GM12878 (cell line): ENCODE data around the gene AGAP2. TPM values are rescaled to one million over a fixed set of nuclear protein-coding genes. Genes with fewer than 3 reads are reported as not detected.

Experiments used
- ATAC-seq: fragments of 200-7000 bp; cut with Tn5 transposase; 3 replicates; pipeline ENCODE4 v1.9.1; 2020; ENCODE audit warnings: mild to moderate bottlenecking, moderate library complexity
- BruUV-seq: library from RNA; stranded (reverse); fragments of 400-500 nt; replicated peaks from 2 replicates; lab custom pipeline; 2021; lab: Mats Ljungman, UMichigan
- CTCF ChIA-PET: fragments of 300-600 bp; sonication (Branson Sonifier 250); formaldehyde crosslinking; extraction: SDS; loops from one replicate; lab custom pipeline; 2021; ENCODE audit warnings: inconsistent platforms; lab: Yijun Ruan, JAX
- POLR2A ChIA-PET: fragments of 350-600 bp; formaldehyde crosslinking; extraction: SDS; loops from one replicate; lab custom pipeline; 2021; ENCODE audit warnings: inconsistent platforms; lab: Charles Lee
- RAD21 ChIA-PET: fragments of 300-600 bp; sonication (Branson Sonifier 250); formaldehyde crosslinking; loops from one replicate; lab custom pipeline; 2023; ENCODE audit warnings: antibody characterized with exemption; ENCODE audit not compliant: unreplicated experiment; lab: Charles Lee
- SMC1A ChIA-PET: fragments of 300-600 bp; sonication (Branson Sonifier 250); formaldehyde crosslinking; loops from one replicate; lab custom pipeline; 2023; ENCODE audit not compliant: unreplicated experiment, uncharacterized antibody; lab: Charles Lee
- DNase-seq: peaks from one replicate; pipeline ENCODE4 v3.0.0-alpha.2; 2011; ENCODE audit warnings: low read depth, low spot score
- FAIRE-seq: peaks from 3 replicates; lab custom pipeline; 2011; peaks lifted over from hg19 to GRCh38; lab: Jason Lieb, UNC
- H2AFZ ChIP-seq: 2 replicates; pipeline ENCODE4 v1.6.0; 2011; ENCODE audit warnings: low read depth, low read length, control low read depth; ENCODE audit not compliant: control insufficient read depth
- H3K27ac ChIP-seq: 2 replicates; pipeline ENCODE4 v1.5.1; 2011; ENCODE audit warnings: control low read depth; ENCODE audit not compliant: control insufficient read depth, insufficient read depth
- H3K27me3 ChIP-seq, 2 experiments: replicated peaks in 1 of 2; 2 replicates each; pipeline versions ENCODE4 v1.6.0 to v1.6.1; 2011; ENCODE audit warnings: low read length in 1 of 2; ENCODE audit not compliant: control insufficient read depth in 2 of 2, insufficient read depth in 2 of 2
- H3K36me3 ChIP-seq, 2 experiments: 2 replicates each; pipeline ENCODE4 v1.5.1; 2011; ENCODE audit warnings: low read length in 1 of 2; ENCODE audit not compliant: control insufficient read depth in 2 of 2, insufficient read depth in 2 of 2
- H3K4me1 ChIP-seq: 2 replicates; pipeline ENCODE4 v1.6.1; 2011; ENCODE audit warnings: mild to moderate bottlenecking, low read length, moderate library complexity, mixed read lengths; ENCODE audit not compliant: control insufficient read depth, insufficient read depth
- H3K4me2 ChIP-seq: 2 replicates; pipeline ENCODE4 v1.6.0; 2011; ENCODE audit warnings: control low read depth; ENCODE audit not compliant: control insufficient read depth, insufficient read depth
- H3K4me3 ChIP-seq: fragments of 200-600 bp; sonication (generic); 2 replicates; pipeline ENCODE4 v1.5.1; 2016
- H3K79me2 ChIP-seq: 2 replicates; pipeline ENCODE4 v1.6.0; 2011; ENCODE audit warnings: low read length; ENCODE audit not compliant: control insufficient read depth, insufficient read depth
- H3K9ac ChIP-seq: 2 replicates; pipeline ENCODE4 v1.8.0; 2011; ENCODE audit warnings: low read length, control low read depth, mixed read lengths; ENCODE audit not compliant: control insufficient read depth, insufficient read depth
- H3K9me3 ChIP-seq: replicated peaks from 3 replicates; pipeline ENCODE4 v1.5.1; 2011; ENCODE audit warnings: mild to moderate bottlenecking, low read length; ENCODE audit not compliant: control insufficient read depth, insufficient read depth
- H4K20me1 ChIP-seq: 2 replicates; pipeline ENCODE4 v1.6.0; 2011; ENCODE audit not compliant: control insufficient read depth, insufficient read depth
- HDGF ChIP-seq: fragments of 450-650 bp; IDR thresholded peaks from 2 replicates; pipeline ENCODE4 v1.6.1; 2016; ENCODE audit warnings: antibody characterized with exemption
- IRF5 ChIP-seq: fragments of 450-650 bp; IDR thresholded peaks from 2 replicates; pipeline ENCODE4 v1.6.1; 2017; ENCODE audit warnings: borderline replicate concordance
- MTA2 ChIP-seq: fragments of 450-650 bp; IDR thresholded peaks from 2 replicates; pipeline ENCODE4 v1.6.1; 2016; ENCODE audit warnings: low read depth, mild to moderate bottlenecking, moderate library complexity
- MXI1 ChIP-seq: fragments of 150-350 bp; IDR thresholded peaks from 2 replicates; pipeline ENCODE4 v1.6.1; 2011; ENCODE audit warnings: low read depth, mild to moderate bottlenecking, inconsistent platforms, low read length, improper control_type of control experiment
- MYC ChIP-seq: IDR thresholded peaks from 2 replicates; pipeline ENCODE4 v1.6.1; 2011; ENCODE audit warnings: mild to moderate bottlenecking, low read length, moderate library complexity, inconsistent platforms; ENCODE audit not compliant: insufficient read depth, insufficient replicate concordance, insufficient read length, severe bottlenecking
- NR2C2 ChIP-seq: IDR thresholded peaks from 2 replicates; pipeline ENCODE4 v1.6.1; 2011; ENCODE audit warnings: borderline replicate concordance, low read depth; ENCODE audit not compliant: control insufficient read depth, insufficient read length
- PRDM15 ChIP-seq: fragments of 450-650 bp; formaldehyde crosslinking; IDR thresholded peaks from 2 replicates; pipeline ENCODE4 v1.4.0; 2020; ENCODE audit warnings: mild to moderate bottlenecking, moderate library complexity
- SIN3A ChIP-seq: IDR thresholded peaks from 2 replicates; pipeline ENCODE4 v1.6.1; 2012; ENCODE audit warnings: low read depth, low read length, improper control_type of control experiment
- SPI1 ChIP-seq: IDR thresholded peaks from 2 replicates; pipeline ENCODE4 v1.6.1; 2011; ENCODE audit warnings: low read depth, mild to moderate bottlenecking, low read length, moderate library complexity, borderline replicate concordance; ENCODE audit not compliant: insufficient read depth
- WGBS: methylation state at CpG from one replicate; pipeline ENCODE4 v1.1.6; 2016; ENCODE audit warnings: low lambda C conversion rate; ENCODE audit not compliant: insufficient replicate concordance, insufficient coverage; ENCODE audit errors: missing lambda C conversion rate; 5-methylcytosine and 5-hydroxymethylcytosine counted together
- in situ Hi-C: fragments of 300-500 bp; cut with MboI; formaldehyde crosslinking; loops from 9 replicates; pipeline ENCODE4 v1.14.3; 2018; ENCODE audit warnings: mixed read lengths
- intact Hi-C: fragments of 100-400 bp; cut with micrococcal nuclease; formaldehyde crosslinking; loops from one replicate; pipeline ENCODE4 v1.14.2; 2022; ENCODE audit not compliant: unreplicated experiment
- polyA plus RNA-seq, 11 experiments: library from polyadenylated mRNA; depleted of rRNA in 4 of 11; unstranded in 6 of 11; stranded (reverse) in 5 of 11; fragments of >200 nt; fragmentation: Nextera tagmentation in 4 of 11; fragmentation: Illumina TruSeq in 1 of 11; extraction: Ambion mirVana in 4 of 11; extraction: Trizol in 1 of 11; gene quantifications; 1 replicate in 1 of 11; 2 replicates in 10 of 11; pipeline versions ENCODE4 v1.2.1 to v1.2.3, GENCODE V29; 2011 to 2016; ENCODE audit warnings: inconsistent platforms in 2 of 11, missing spikeins in 2 of 11, low read depth in 1 of 11
- total RNA-seq, 4 experiments: library from RNA; depleted of rRNA in 3 of 4; stranded (reverse); fragments of >200 nt in 3 of 4; fragmentation: Illumina TruSeq in 1 of 4; extraction: Trizol in 1 of 4; gene quantifications; 2 replicates each; pipeline versions ENCODE4 v1.2.1 to v1.2.3, GENCODE V29; 2013 to 2021
- TF ChIP-seq, protein P1 (sequence below): IDR thresholded peaks from 2 replicates; pipeline ENCODE4 v1.6.1; 2012; ENCODE audit warnings: low read depth, low read length, improper control_type of control experiment
- TF ChIP-seq, protein P2 (sequence below): fragments of 450-650 bp; IDR thresholded peaks from 2 replicates; pipeline ENCODE4 v1.6.1; 2018; ENCODE audit warnings: mild to moderate bottlenecking, low read depth, moderate library complexity; ENCODE audit not compliant: partially characterized antibody
- TF ChIP-seq, protein P3 (sequence below): fragments of 450-650 bp; IDR thresholded peaks from 2 replicates; pipeline ENCODE4 v1.6.1; 2016; ENCODE audit warnings: mild to moderate bottlenecking

Gene AGAP2
- total and polyA plus RNA-seq, 10 of the 15 experiments (the other 5 are each of a cell fraction or from before 2014, with no cell fraction given), result 0.29 to 19.8 (median 11.0) TPM

- DNase-seq (no peak), ATAC-seq (no peak), FAIRE-seq (no peak)
- H3K9me3 ChIP-seq, result no peaks in the 10 kb centered on the region; the same call in 2 of the 3 replicates
- H3K79me2 ChIP-seq, result no peaks in the 10 kb centered on the region
- ChIA-PET SMC1A (interaction anchor here (0.7 kb wide), 1 partner anchor 282 kb away, joined by 3 read pairs; the partner anchor contains the start of gene ARHGAP9), RAD21 (no interaction called here), POLR2A (interaction anchor here (0.5 kb wide), 1 partner anchor 62 kb away, joined by 3 read pairs; no protein-coding TSS in a partner anchor), CTCF (interaction anchor here (0.6 to 0.9 kb wide), 3 partner anchors 14 to 195 kb away, joined by 3 to 4 read pairs (median 3); no protein-coding TSS in a partner anchor)
- no peak overlapping the region for H3K4me3 ChIP-seq
- peaks cover 11 to 23% of the 10 kb centered on the region in 2 experiments; a peak in 3 of 4 replicates for H3K27me3 ChIP-seq
- H3K9ac ChIP-seq, result no peak overlapping the region
- intact Hi-C loops, result no loop called here
- peaks cover 0 to 3% of the 10 kb centered on the region in 2 experiments; a peak in 2 of 4 replicates for H3K36me3 ChIP-seq
- H3K4me2 ChIP-seq, result no peak overlapping the region
- in situ Hi-C loops, result no loop called here
- H3K4me1 ChIP-seq, result peaks cover 22% of the 10 kb centered on the region
- H2AFZ ChIP-seq, result no peak overlapping the region
- BruUV-seq, result no TSS peak
- no peaks in the 10 kb centered on the region; the same call in 1 of the 2 replicates for H4K20me1 ChIP-seq
- 73% methylated on average over 2 of the region's 2 CpGs for WGBS
- no peak overlapping the region for H3K27ac ChIP-seq
- TF ChIP-seq MYC, result no peak
- no peak for TF ChIP-seq MTA2
- TF ChIP-seq PRDM15 (CRISPR knock-in tag), result no peak
- no peak for TF ChIP-seq SIN3A
- no peak for TF ChIP-seq IRF5
- TF ChIP-seq MXI1, result no peak
- TF ChIP-seq HDGF, result no peak
- TF ChIP-seq, protein P1, sequence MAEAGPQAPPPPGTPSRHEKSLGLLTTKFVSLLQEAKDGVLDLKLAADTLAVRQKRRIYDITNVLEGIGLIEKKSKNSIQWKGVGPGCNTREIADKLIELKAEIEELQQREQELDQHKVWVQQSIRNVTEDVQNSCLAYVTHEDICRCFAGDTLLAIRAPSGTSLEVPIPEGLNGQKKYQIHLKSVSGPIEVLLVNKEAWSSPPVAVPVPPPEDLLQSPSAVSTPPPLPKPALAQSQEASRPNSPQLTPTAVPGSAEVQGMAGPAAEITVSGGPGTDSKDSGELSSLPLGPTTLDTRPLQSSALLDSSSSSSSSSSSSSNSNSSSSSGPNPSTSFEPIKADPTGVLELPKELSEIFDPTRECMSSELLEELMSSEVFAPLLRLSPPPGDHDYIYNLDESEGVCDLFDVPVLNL, result no peak
- TF ChIP-seq SPI1, result no peak
- TF ChIP-seq, protein P2, sequence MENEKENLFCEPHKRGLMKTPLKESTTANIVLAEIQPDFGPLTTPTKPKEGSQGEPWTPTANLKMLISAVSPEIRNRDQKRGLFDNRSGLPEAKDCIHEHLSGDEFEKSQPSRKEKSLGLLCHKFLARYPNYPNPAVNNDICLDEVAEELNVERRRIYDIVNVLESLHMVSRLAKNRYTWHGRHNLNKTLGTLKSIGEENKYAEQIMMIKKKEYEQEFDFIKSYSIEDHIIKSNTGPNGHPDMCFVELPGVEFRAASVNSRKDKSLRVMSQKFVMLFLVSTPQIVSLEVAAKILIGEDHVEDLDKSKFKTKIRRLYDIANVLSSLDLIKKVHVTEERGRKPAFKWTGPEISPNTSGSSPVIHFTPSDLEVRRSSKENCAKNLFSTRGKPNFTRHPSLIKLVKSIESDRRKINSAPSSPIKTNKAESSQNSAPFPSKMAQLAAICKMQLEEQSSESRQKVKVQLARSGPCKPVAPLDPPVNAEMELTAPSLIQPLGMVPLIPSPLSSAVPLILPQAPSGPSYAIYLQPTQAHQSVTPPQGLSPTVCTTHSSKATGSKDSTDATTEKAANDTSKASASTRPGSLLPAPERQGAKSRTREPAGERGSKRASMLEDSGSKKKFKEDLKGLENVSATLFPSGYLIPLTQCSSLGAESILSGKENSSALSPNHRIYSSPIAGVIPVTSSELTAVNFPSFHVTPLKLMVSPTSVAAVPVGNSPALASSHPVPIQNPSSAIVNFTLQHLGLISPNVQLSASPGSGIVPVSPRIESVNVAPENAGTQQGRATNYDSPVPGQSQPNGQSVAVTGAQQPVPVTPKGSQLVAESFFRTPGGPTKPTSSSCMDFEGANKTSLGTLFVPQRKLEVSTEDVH, result no peak
- TF ChIP-seq, protein P3, sequence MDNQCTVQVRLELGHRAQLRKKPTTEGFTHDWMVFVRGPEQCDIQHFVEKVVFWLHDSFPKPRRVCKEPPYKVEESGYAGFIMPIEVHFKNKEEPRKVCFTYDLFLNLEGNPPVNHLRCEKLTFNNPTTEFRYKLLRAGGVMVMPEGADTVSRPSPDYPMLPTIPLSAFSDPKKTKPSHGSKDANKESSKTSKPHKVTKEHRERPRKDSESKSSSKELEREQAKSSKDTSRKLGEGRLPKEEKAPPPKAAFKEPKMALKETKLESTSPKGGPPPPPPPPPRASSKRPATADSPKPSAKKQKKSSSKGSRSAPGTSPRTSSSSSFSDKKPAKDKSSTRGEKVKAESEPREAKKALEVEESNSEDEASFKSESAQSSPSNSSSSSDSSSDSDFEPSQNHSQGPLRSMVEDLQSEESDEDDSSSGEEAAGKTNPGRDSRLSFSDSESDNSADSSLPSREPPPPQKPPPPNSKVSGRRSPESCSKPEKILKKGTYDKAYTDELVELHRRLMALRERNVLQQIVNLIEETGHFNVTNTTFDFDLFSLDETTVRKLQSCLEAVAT, result no peak
- no peak for TF ChIP-seq NR2C2
Observed at GRCh38 chr12:57762463-57762862, 23.9 kb upstream of the AGAP2 start.
